ENCODE results near the gene TMBIM4. TPM values are rescaled to one million over a fixed set of nuclear protein-coding genes. Genes with fewer than 3 reads are reported as not detected.
A peak's percentile ranks its signal among the peaks of the same experiment; 100 is the strongest.
"Not testable (repeated sequence)": the region's sequence is repeated elsewhere in the genome, so short reads cannot be mapped to it uniquely, and the experiment has no call there.

TMBIM4 gene
- total and polyA plus RNA-seq, 2 donors (not counting 3 experiments of a cell fraction or from before 2014, with no cell fraction given), result 74.1 to 370 TPM

DNA sequence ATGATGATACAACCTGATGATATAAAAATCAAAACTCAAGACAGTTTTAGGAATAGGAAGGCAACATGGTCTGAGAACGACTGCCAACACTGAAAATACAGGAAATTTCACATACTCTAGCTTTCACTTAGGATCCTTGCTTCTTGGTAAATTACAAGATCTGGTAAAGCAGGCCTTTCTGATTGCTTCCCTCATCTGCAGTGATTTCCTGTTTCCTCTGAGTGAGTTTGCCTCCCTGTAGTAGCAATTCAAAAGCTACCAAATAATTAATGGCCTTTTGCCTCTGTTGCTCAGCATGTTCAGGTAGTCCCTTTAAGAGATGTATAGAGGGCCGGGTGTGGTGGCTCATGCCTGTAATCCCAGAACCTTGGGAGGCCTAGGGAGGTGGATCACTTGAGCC lies 17.2 kb upstream of the TMBIM4 start:
- peaks cover 20% of the 10 kb centered on the region for H3K4me1 ChIP-seq (ENCODE audit: control insufficient read depth, extremely low read depth, insufficient read depth, low read length)
- TF ChIP-seq, protein P1, sequence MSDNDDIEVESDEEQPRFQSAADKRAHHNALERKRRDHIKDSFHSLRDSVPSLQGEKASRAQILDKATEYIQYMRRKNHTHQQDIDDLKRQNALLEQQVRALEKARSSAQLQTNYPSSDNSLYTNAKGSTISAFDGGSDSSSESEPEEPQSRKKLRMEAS (IDR thresholded peaks at IDR 0.05; ENCODE audit: insufficient read depth, insufficient read length), result no peak
- TF ChIP-seq GATA2 (IDR thresholded peaks at IDR 0.05; ENCODE audit: insufficient read depth, insufficient read length, low read depth, low read length), result no peak
- no peak for TF ChIP-seq POLR2A (IDR thresholded peaks at IDR 0.05; ENCODE audit: low read depth, low read length)
- TF ChIP-seq, protein P2, sequence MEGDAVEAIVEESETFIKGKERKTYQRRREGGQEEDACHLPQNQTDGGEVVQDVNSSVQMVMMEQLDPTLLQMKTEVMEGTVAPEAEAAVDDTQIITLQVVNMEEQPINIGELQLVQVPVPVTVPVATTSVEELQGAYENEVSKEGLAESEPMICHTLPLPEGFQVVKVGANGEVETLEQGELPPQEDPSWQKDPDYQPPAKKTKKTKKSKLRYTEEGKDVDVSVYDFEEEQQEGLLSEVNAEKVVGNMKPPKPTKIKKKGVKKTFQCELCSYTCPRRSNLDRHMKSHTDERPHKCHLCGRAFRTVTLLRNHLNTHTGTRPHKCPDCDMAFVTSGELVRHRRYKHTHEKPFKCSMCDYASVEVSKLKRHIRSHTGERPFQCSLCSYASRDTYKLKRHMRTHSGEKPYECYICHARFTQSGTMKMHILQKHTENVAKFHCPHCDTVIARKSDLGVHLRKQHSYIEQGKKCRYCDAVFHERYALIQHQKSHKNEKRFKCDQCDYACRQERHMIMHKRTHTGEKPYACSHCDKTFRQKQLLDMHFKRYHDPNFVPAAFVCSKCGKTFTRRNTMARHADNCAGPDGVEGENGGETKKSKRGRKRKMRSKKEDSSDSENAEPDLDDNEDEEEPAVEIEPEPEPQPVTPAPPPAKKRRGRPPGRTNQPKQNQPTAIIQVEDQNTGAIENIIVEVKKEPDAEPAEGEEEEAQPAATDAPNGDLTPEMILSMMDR (IDR thresholded peaks at IDR 0.05; ENCODE audit: extremely low read depth in 1 of 2, insufficient read depth in 1 of 2, low read depth in 1 of 2, low read length in 2 of 2), result no peak
- no peak for TF ChIP-seq EZH2 (IDR thresholded peaks at IDR 0.05; ENCODE audit: borderline replicate concordance, low read depth, low read length, severe bottlenecking)
- no peak for TF ChIP-seq JUN (IDR thresholded peaks at IDR 0.05; ENCODE audit: borderline replicate concordance, insufficient read depth, insufficient read length, low read depth)
- TF ChIP-seq MYC (IDR thresholded peaks at IDR 0.05; ENCODE audit: low read depth, low read length), result no peak
- no peak for TF ChIP-seq FOS (IDR thresholded peaks at IDR 0.05; ENCODE audit: borderline replicate concordance, insufficient read depth, low read length)
- no peak for TF ChIP-seq POLR2AphosphoS5 (IDR thresholded peaks at IDR 0.05; ENCODE audit: insufficient read depth, low read depth, low read length)
- no peaks in the 10 kb centered on the region for H3K36me3 ChIP-seq (ENCODE audit: control insufficient read depth in 2 of 2, extremely low read depth in 1 of 2, insufficient read depth in 2 of 2, low read length in 2 of 2)
- no peak for FAIRE-seq
- intact Hi-C loops (cut with micrococcal nuclease), result no loop called here
- no peak overlapping the region for H2AFZ ChIP-seq (ENCODE audit: low read depth, low read length)
- no peak overlapping the region for H3K4me2 ChIP-seq (ENCODE audit: insufficient read depth, low read length)
- peaks cover 3 to 7% of the 10 kb centered on the region in 2 experiments for H3K27me3 ChIP-seq (ENCODE audit: control insufficient read depth in 2 of 2, insufficient read depth in 2 of 2, low read length in 2 of 2)
- dilution Hi-C loops (cut with MboI; ENCODE audit: extremely low pct_ligation_motif_present, low sequenced_read_pairs), result no loop called here
- H4K20me1 ChIP-seq (replicated peaks; ENCODE audit: control insufficient read depth, extremely low read depth, insufficient read depth, low read length), result no peaks in the 10 kb centered on the region
- no TSS peak for BruUV-seq (replicated peaks)
- H3K79me2 ChIP-seq (ENCODE audit: control insufficient read depth, insufficient read depth, low read length), result no peaks in the 10 kb centered on the region
- H3K9me1 ChIP-seq (replicated peaks; ENCODE audit: control insufficient read depth, extremely low read depth, insufficient read depth, low read length), result no peaks in the 10 kb centered on the region
- ChIA-PET CTCF (interaction anchor here (0.8 to 1.6 kb wide), 2 partner anchors 17 to 42 kb away, joined by 3 to 4 read pairs; partner anchors contain the start of gene TMBIM4), POLR2A (interaction anchor here (0.6 kb wide), 1 partner anchor 17 kb away, joined by 4 read pairs; no protein-coding TSS in a partner anchor)
- no peak overlapping the region for H3K4me3 ChIP-seq (replicated peaks in 1 of 3; ENCODE audit: insufficient read depth in 1 of 3, low read depth in 1 of 3, low read length in 3 of 3)
- peak; percentile 37 for DNase-seq (ENCODE audit: low read depth, low spot score)
- H3K9ac ChIP-seq (replicated peaks; ENCODE audit: extremely low read depth, insufficient read depth, low read length), result no peak overlapping the region
- H3K27ac ChIP-seq (ENCODE audit: insufficient read depth, low read depth, low read length), result no peak overlapping the region
- H3K9me3 ChIP-seq (replicated peaks; ENCODE audit: control insufficient read depth, insufficient read depth, low read length), result no peaks in the 10 kb centered on the region

DNA sequence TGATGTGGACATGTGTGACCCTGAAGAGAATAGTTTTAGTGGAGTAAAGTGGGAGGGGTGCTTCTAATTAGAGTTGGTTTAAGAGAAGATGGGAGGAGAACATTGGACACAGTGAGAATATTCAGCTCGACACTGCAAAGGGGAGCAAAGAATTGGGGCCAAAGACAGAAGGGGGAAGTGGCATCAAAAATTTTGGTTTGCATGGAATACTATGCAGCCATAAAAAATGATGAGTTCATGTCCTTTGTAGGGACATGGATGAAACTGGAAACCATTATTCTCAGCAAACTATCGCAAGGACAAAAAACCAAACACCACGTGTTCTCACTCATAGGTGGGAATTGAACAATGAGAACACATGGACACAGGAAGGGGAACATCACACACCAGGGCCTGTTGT lies 15.0 kb upstream of the TMBIM4 start:
- H3K9me3 ChIP-seq (replicated peaks; ENCODE audit: control insufficient read depth, insufficient read depth, low read length); BruUV-seq (replicated peaks); dilution Hi-C loops (cut with MboI; ENCODE audit: extremely low pct_ligation_motif_present, low sequenced_read_pairs); H4K20me1 ChIP-seq (replicated peaks; ENCODE audit: control insufficient read depth, extremely low read depth, insufficient read depth, low read length); H3K27ac ChIP-seq (ENCODE audit: insufficient read depth, low read depth, low read length); H3K36me3 ChIP-seq (ENCODE audit: control insufficient read depth in 2 of 2, extremely low read depth in 1 of 2, insufficient read depth in 2 of 2, low read length in 2 of 2); POLR2A ChIA-PET; H3K4me1 ChIP-seq (ENCODE audit: control insufficient read depth, extremely low read depth, insufficient read depth, low read length); H3K9me1 ChIP-seq (replicated peaks; ENCODE audit: control insufficient read depth, extremely low read depth, insufficient read depth, low read length); FAIRE-seq; H3K4me2 ChIP-seq (ENCODE audit: insufficient read depth, low read length); H2AFZ ChIP-seq (ENCODE audit: low read depth, low read length); H3K79me2 ChIP-seq (ENCODE audit: control insufficient read depth, insufficient read depth, low read length); intact Hi-C loops (cut with micrococcal nuclease); H3K4me3 ChIP-seq (replicated peaks in 1 of 3; ENCODE audit: insufficient read depth in 1 of 3, low read depth in 1 of 3, low read length in 3 of 3); H3K9ac ChIP-seq (replicated peaks; ENCODE audit: extremely low read depth, insufficient read depth, low read length); CTCF ChIA-PET; H3K27me3 ChIP-seq (ENCODE audit: control insufficient read depth in 2 of 2, insufficient read depth in 2 of 2, low read length in 2 of 2); DNase-seq (ENCODE audit: low read depth, low spot score): not testable (repeated sequence)
